OCI-LY7 (cell line): ENCODE measurements around the gene AMZ2.

Experiments used
- CTCF ChIP-seq: fragments of 200-600 bp; sonication (generic); conservative IDR thresholded peaks from 2 replicates; pipeline ENCODE4 v1.5.1; 2014; ENCODE audit warnings: mild to moderate bottlenecking, antibody characterized with exemption, low read length, moderate library complexity, mixed read lengths
- EZH2phosphoT487 ChIP-seq: fragments of 200-600 bp; sonication (generic); IDR thresholded peaks from 2 replicates; pipeline ENCODE4 v1.6.1; 2018; ENCODE audit warnings: low read depth, borderline replicate concordance, mild to moderate bottlenecking, mixed run types, antibody characterized with exemption, low read length, moderate library complexity, mixed read lengths

DNA sequence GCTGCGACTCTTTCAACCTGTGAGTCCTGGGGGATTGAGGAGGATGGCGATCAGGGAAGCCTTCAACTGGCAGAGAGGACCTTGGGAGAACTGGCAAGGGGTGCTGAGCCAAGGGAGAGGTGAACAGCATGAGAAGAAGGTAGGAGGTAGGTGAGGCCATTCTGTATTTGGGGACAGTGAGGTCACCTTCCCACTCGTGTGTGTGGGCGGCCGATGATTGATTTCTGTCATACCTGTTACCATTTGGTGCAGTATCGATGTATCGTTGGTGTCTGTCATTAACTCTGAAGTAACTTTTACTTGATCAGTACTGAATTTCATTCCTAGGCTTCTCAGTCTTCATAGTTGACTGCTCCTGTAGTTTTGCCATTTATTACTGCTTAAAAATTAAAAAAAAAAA is 47.2 kb downstream of the AMZ2 start:
- TF ChIP-seq CTCF, result no peak
- TF ChIP-seq EZH2phosphoT487, result no peak
